Epithelial cell of umbilical artery (primary cell): ENCODE measurements around the gene ATRAID. TPM values are rescaled to one million over a fixed set of nuclear protein-coding genes. Genes with fewer than 3 reads are reported as not detected.

Experiments used
- total RNA-seq: library from RNA; depleted of rRNA; stranded (reverse); fragments of >200 nt; gene quantifications from 2 replicates; pipeline ENCODE4 v1.2.3, GENCODE V29; 2014

ATRAID gene
- 137 and 156 TPM in 2 replicates for total RNA-seq

GRCh38 chr2:27211943-27212625 lies at the start of gene ATRAID, which contains the start of gene SLC5A6:
Gene ATRAID (plus strand): TSS chr2:27212041. CDS start chr2:27212369, 328 bp downstream.
Gene SLC5A6 (minus strand): TSS chr2:27212268. CDS start chr2:27207650, 4,618 bp downstream.

GRCh38 chr2:27217173-27218121 lies 5.6 kb downstream of the ATRAID start, which contains the start of gene CAD:
Gene CAD (plus strand): TSS chr2:27217369. CDS start chr2:27217552, 183 bp downstream.

GRCh38 chr2:27262379-27263286 lies 50.8 kb downstream of the ATRAID start, which contains the start of gene SLC30A3:
Gene SLC30A3 (minus strand): TSS chr2:27263047. CDS start chr2:27262906, 141 bp downstream.

Other genes with a start within 250 kb of the ATRAID start
- gene MAPRE3, start 241.4 kb upstream of the ATRAID start, total RNA-seq, result 0.65 and 1.1 TPM in 2 replicates
- gene TMEM214, start 179.1 kb upstream of the ATRAID start, total RNA-seq, result 20.5 and 21.9 TPM in 2 replicates
- gene AGBL5, start 160.4 kb upstream of the ATRAID start, total RNA-seq, result 15.7 and 17.2 TPM in 2 replicates
- 429 and 623 TPM in 2 replicates for gene OST4, start 140.4 kb upstream of the ATRAID start, total RNA-seq
- 1.9 and 6.1 TPM in 2 replicates for gene EMILIN1, start 133.4 kb upstream of the ATRAID start, total RNA-seq
- gene KHK, start 125.3 kb upstream of the ATRAID start, total RNA-seq, result 1.3 and 5.2 TPM in 2 replicates
- 3.6 and 4.7 TPM in 2 replicates for gene CGREF1, start 92.9 kb upstream of the ATRAID start, total RNA-seq
- not detected in 2 replicates for gene ABHD1, start 88.2 kb upstream of the ATRAID start, total RNA-seq
- gene PREB, start 77.4 kb upstream of the ATRAID start, total RNA-seq, result 44.2 and 44.5 TPM in 2 replicates
- gene PRR30, start 72.6 kb upstream of the ATRAID start, total RNA-seq, result not detected in 2 replicates
- gene TCF23, start 63.0 kb upstream of the ATRAID start, total RNA-seq, result not detected in 2 replicates
- gene SLC5A6, start 227 bp downstream of the ATRAID start, total RNA-seq, result 35.4 and 43.8 TPM in 2 replicates
- gene CAD, start 5.3 kb downstream of the ATRAID start, total RNA-seq, result 27.2 and 31.5 TPM in 2 replicates
- gene SLC30A3, start 51.0 kb downstream of the ATRAID start, total RNA-seq, result 0.32 TPM in 1 of 2 replicates, not detected in the other
- gene DNAJC5G, start 63.4 kb downstream of the ATRAID start, total RNA-seq, result not detected in 2 replicates
- gene TRIM54, start 70.4 kb downstream of the ATRAID start, total RNA-seq, result under 0.01 TPM in 1 of 2 replicates, not detected in the other
- 0.46 TPM in 1 of 2 replicates, not detected in the other for gene UCN, start 96.4 kb downstream of the ATRAID start, total RNA-seq
- gene MPV17, start 111.1 kb downstream of the ATRAID start, total RNA-seq, result 37.7 and 61.9 TPM in 2 replicates
- 20.4 and 27.3 TPM in 2 replicates for gene GTF3C2, start 144.7 kb downstream of the ATRAID start, total RNA-seq
- 29.6 and 35.9 TPM in 2 replicates for gene EIF2B4, start 158.3 kb downstream of the ATRAID start, total RNA-seq
- gene SNX17, start 158.6 kb downstream of the ATRAID start, total RNA-seq, result 136 and 162 TPM in 2 replicates
- 5.8 and 7.8 TPM in 2 replicates for gene ZNF513, start 168.7 kb downstream of the ATRAID start, total RNA-seq
- gene PPM1G, start 197.6 kb downstream of the ATRAID start, total RNA-seq, result 131 and 148 TPM in 2 replicates
- gene NRBP1, start 216.6 kb downstream of the ATRAID start, total RNA-seq, result 104 and 129 TPM in 2 replicates
- not detected in 2 replicates for gene KRTCAP3, start 230.3 kb downstream of the ATRAID start, total RNA-seq